Germinal center (tissue), 1 donor: ENCODE measurements around the gene MARCHF9.

Experiments
- DNase-seq: peaks from one replicate; pipeline ENCODE4 v3.0.0; 2012; ENCODE audit warnings: mixed read lengths, low spot score

The MARCHF9 gene

GRCh38 chr12:57724003-57724935, 30.6 kb upstream of the MARCHF9 start:
- no peak for DNase-seq

- no peak for DNase-seq
These were observed 29.8 kb upstream of the MARCHF9 start for GRCh38 chr12:57724936-57725740.

- DNase-seq = no peak
These were observed 29.1 kb upstream of the MARCHF9 start for GRCh38 chr12:57725851-57726150.

- no peak for DNase-seq
These were observed 28.6 kb upstream of the MARCHF9 start for GRCh38 chr12:57726151-57726883.

- no peak for DNase-seq
These were observed 27.8 kb upstream of the MARCHF9 start for GRCh38 chr12:57726884-57727757.

- DNase-seq = no peak
These were observed 27.0 kb upstream of the MARCHF9 start for GRCh38 chr12:57727758-57728395.

- DNase-seq = no peak
These were observed 25.5 kb upstream of the MARCHF9 start for GRCh38 chr12:57729321-57729844.

GRCh38 chr12:57730336-57731067, 24.4 kb upstream of the MARCHF9 start:
- no peak for DNase-seq

- DNase-seq = no peak
These were observed 23.4 kb upstream of the MARCHF9 start for GRCh38 chr12:57731411-57732080.

GRCh38 chr12:57732270-57732669, 22.6 kb upstream of the MARCHF9 start:
- DNase-seq = no peak

GRCh38 chr12:57732726-57733593, 21.9 kb upstream of the MARCHF9 start:
- no peak for DNase-seq

- DNase-seq = no peak
These were observed 21.0 kb upstream of the MARCHF9 start for GRCh38 chr12:57733928-57734327.

- DNase-seq = no peak
These were observed 20.3 kb upstream of the MARCHF9 start for GRCh38 chr12:57734591-57734990.

GRCh38 chr12:57735198-57735855, 19.6 kb upstream of the MARCHF9 start:
- DNase-seq = no peak

- DNase-seq = no peak
These were observed 18.8 kb upstream of the MARCHF9 start for GRCh38 chr12:57735952-57736740.

- DNase-seq = no peak
These were observed 18.0 kb upstream of the MARCHF9 start for GRCh38 chr12:57736741-57737466.
